ENCODE data around the gene MAP2K5. TPM values are rescaled to one million over a fixed set of nuclear protein-coding genes. Genes with fewer than 3 reads are reported as not detected.

The MAP2K5 gene
- total RNA-seq, 1 donor from 2014 or later, result 29.0 TPM

GRCh38 chr15:67794832-67795574, 252.5 kb downstream of the MAP2K5 start:
- TF ChIP-seq, protein P1, sequence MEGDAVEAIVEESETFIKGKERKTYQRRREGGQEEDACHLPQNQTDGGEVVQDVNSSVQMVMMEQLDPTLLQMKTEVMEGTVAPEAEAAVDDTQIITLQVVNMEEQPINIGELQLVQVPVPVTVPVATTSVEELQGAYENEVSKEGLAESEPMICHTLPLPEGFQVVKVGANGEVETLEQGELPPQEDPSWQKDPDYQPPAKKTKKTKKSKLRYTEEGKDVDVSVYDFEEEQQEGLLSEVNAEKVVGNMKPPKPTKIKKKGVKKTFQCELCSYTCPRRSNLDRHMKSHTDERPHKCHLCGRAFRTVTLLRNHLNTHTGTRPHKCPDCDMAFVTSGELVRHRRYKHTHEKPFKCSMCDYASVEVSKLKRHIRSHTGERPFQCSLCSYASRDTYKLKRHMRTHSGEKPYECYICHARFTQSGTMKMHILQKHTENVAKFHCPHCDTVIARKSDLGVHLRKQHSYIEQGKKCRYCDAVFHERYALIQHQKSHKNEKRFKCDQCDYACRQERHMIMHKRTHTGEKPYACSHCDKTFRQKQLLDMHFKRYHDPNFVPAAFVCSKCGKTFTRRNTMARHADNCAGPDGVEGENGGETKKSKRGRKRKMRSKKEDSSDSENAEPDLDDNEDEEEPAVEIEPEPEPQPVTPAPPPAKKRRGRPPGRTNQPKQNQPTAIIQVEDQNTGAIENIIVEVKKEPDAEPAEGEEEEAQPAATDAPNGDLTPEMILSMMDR (IDR thresholded peaks at IDR 0.05; ENCODE audit: partially characterized antibody, unreplicated experiment), result no peak
- peaks cover 15% of the 10 kb centered on the region for H3K36me3 Mint-ChIP-seq (ENCODE audit: unreplicated experiment)
- DNase-seq, result no peak
- H3K27me3 Mint-ChIP-seq (ENCODE audit: unreplicated experiment), result peaks cover 2% of the 10 kb centered on the region
- H3K4me1 Mint-ChIP-seq (ENCODE audit: low read depth, unreplicated experiment), result peaks cover 14% of the 10 kb centered on the region
- H3K9me3 Mint-ChIP-seq (ENCODE audit: unreplicated experiment), result peaks cover 5% of the 10 kb centered on the region
- no peak overlapping the region for H3K27ac Mint-ChIP-seq (ENCODE audit: unreplicated experiment)
- H3K4me3 Mint-ChIP-seq (ENCODE audit: unreplicated experiment), result no peak overlapping the region

GRCh38 chr15:67796196-67797127, 254.0 kb downstream of the MAP2K5 start:
- Mint-ChIP-seq H3K27ac (ENCODE audit: unreplicated experiment) (no peak overlapping the region), H3K27me3 (ENCODE audit: unreplicated experiment) (peaks cover 2% of the 10 kb centered on the region), H3K9me3 (ENCODE audit: unreplicated experiment) (peaks cover 5% of the 10 kb centered on the region), H3K4me3 (ENCODE audit: unreplicated experiment) (no peak overlapping the region), H3K4me1 (ENCODE audit: low read depth, unreplicated experiment) (peaks cover 18% of the 10 kb centered on the region), H3K36me3 (ENCODE audit: unreplicated experiment) (peaks cover 16% of the 10 kb centered on the region)
- DNase-seq, result no peak
- TF ChIP-seq, protein P1 (IDR thresholded peaks at IDR 0.05; ENCODE audit: partially characterized antibody, unreplicated experiment), result no peak

- no peak for DNase-seq
- no peak overlapping the region for H3K4me3 Mint-ChIP-seq (ENCODE audit: unreplicated experiment)
- H3K4me1 Mint-ChIP-seq (ENCODE audit: low read depth, unreplicated experiment), result peaks cover 29% of the 10 kb centered on the region
- peaks cover 5% of the 10 kb centered on the region for H3K27me3 Mint-ChIP-seq (ENCODE audit: unreplicated experiment)
- no peak overlapping the region for H3K27ac Mint-ChIP-seq (ENCODE audit: unreplicated experiment)
- TF ChIP-seq, protein P1 (IDR thresholded peaks at IDR 0.05; ENCODE audit: partially characterized antibody, unreplicated experiment), result no peak
- peaks cover 8% of the 10 kb centered on the region for H3K9me3 Mint-ChIP-seq (ENCODE audit: unreplicated experiment)
- peaks cover 19% of the 10 kb centered on the region for H3K36me3 Mint-ChIP-seq (ENCODE audit: unreplicated experiment)
Measured at GRCh38 chr15:67799801-67800205, 257.3 kb downstream of the MAP2K5 start.

DNA sequence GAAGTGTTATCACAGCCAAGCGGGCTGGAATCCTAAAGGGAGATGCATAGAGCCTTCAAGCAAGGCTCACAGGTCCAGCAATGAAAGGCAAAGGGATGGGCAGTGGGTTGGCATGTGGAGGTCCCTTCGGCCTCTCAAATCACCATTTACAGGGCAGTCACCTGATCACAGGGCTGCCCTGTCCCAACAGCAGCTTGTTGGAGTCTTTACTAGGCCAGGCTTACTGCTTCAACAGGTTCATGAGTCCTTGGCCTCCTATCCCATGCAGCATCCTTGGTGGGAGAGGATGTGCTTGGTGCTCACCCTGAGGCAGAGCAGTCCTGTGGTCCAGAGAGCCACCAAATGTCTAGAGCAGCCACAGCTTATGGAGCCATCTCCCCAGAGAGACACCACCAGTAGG, 258.6 kb downstream of the MAP2K5 start:
- Mint-ChIP-seq H3K27ac (ENCODE audit: unreplicated experiment) (no peak overlapping the region), H3K4me3 (ENCODE audit: unreplicated experiment) (no peak overlapping the region), H3K36me3 (ENCODE audit: unreplicated experiment) (peaks cover 6% of the 10 kb centered on the region), H3K9me3 (ENCODE audit: unreplicated experiment) (peaks cover 6% of the 10 kb centered on the region), H3K4me1 (ENCODE audit: low read depth, unreplicated experiment) (peaks cover 31% of the 10 kb centered on the region), H3K27me3 (ENCODE audit: unreplicated experiment) (peaks cover 4% of the 10 kb centered on the region)
- TF ChIP-seq, protein P1 (IDR thresholded peaks at IDR 0.05; ENCODE audit: partially characterized antibody, unreplicated experiment), result no peak
- DNase-seq, result no peak
